Renal cortex interstitium (tissue), 15 donors: ENCODE measurements around the gene OBI1. TPM values are rescaled to one million over a fixed set of nuclear protein-coding genes. Genes with fewer than 3 reads are reported as not detected.

Experiments used
- DNase-seq, 11 donors: peaks; one replicate each; pipeline ENCODE4 v3.0.0-alpha.2; 2013; ENCODE audit warnings: low read depth in 9 of 11, low spot score in 4 of 11; ENCODE audit errors: extremely low read depth in 1 of 11
- long read RNA-seq, 16 experiments: transcript quantifications; one replicate each; lab custom pipeline, GENCODE V29; 2026
- polyA plus RNA-seq, 3 donors: library from polyadenylated mRNA; unstranded; fragments of 120-200 nt; gene quantifications; one replicate each; pipeline ENCODE4 v1.2.1, GENCODE V29; 2013; ENCODE audit not compliant: insufficient read length in 3 of 3

The OBI1 gene, protein sequence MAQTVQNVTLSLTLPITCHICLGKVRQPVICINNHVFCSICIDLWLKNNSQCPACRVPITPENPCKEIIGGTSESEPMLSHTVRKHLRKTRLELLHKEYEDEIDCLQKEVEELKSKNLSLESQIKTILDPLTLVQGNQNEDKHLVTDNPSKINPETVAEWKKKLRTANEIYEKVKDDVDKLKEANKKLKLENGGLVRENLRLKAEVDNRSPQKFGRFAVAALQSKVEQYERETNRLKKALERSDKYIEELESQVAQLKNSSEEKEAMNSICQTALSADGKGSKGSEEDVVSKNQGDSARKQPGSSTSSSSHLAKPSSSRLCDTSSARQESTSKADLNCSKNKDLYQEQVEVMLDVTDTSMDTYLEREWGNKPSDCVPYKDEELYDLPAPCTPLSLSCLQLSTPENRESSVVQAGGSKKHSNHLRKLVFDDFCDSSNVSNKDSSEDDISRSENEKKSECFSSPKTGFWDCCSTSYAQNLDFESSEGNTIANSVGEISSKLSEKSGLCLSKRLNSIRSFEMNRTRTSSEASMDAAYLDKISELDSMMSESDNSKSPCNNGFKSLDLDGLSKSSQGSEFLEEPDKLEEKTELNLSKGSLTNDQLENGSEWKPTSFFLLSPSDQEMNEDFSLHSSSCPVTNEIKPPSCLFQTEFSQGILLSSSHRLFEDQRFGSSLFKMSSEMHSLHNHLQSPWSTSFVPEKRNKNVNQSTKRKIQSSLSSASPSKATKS
- polyA plus RNA-seq: 10 to 100 TPM; 19.7 to 25.7 (median 22.9) TPM
- long read RNA-seq, donor 1, partial matches to known transcripts: 0 of 3 reads
- long read RNA-seq, donor 1, other reads (novel, unspliced or antisense): 0 of 3 reads
- long read RNA-seq, donor 2, partial matches to known transcripts: 0 of 3 reads
- long read RNA-seq, donor 2, other reads (novel, unspliced or antisense): 0 of 3 reads
- long read RNA-seq, donor 3, transcript RNF219-201 (6 exons, 3,529 nt): major isoform, 6 of 11 reads
- long read RNA-seq, donor 3, partial matches to known transcripts: 5 of 11 reads
- long read RNA-seq, donor 3, other reads (novel, unspliced or antisense): 0 of 11 reads
- long read RNA-seq, donor 4, partial matches to known transcripts: 0 of 4 reads
- long read RNA-seq, donor 4, other reads (novel, unspliced or antisense): 0 of 4 reads
- long read RNA-seq, donor 5: 0 reads
- long read RNA-seq, donor 6, transcript RNF219-201 (6 exons, 3,529 nt): major isoform, 5 of 5 reads
- long read RNA-seq, donor 6, partial matches to known transcripts: 0 of 5 reads
- long read RNA-seq, donor 6, other reads (novel, unspliced or antisense): 0 of 5 reads
- long read RNA-seq, donor 7, partial matches to known transcripts: 0 of 3 reads
- long read RNA-seq, donor 7, other reads (novel, unspliced or antisense): 0 of 3 reads
- long read RNA-seq, donor 8: 0 reads
- long read RNA-seq, donor 9, transcript RNF219-201 (6 exons, 3,529 nt): major isoform, 6 of 6 reads
- long read RNA-seq, donor 9, partial matches to known transcripts: 0 of 6 reads
- long read RNA-seq, donor 9, other reads (novel, unspliced or antisense): 0 of 6 reads
- long read RNA-seq, donor 10, transcript RNF219-201 (6 exons, 3,529 nt): major isoform, 9 of 16 reads
- long read RNA-seq, donor 10, partial matches to known transcripts: 7 of 16 reads
- long read RNA-seq, donor 10, other reads (novel, unspliced or antisense): 0 of 16 reads
- long read RNA-seq, donor 11, transcript RNF219-201 (6 exons, 3,529 nt): major isoform, 7 of 7 reads
- long read RNA-seq, donor 11, partial matches to known transcripts: 0 of 7 reads
- long read RNA-seq, donor 11, other reads (novel, unspliced or antisense): 0 of 7 reads
- long read RNA-seq, donor 12, partial matches to known transcripts: 0 of 3 reads
- long read RNA-seq, donor 12, other reads (novel, unspliced or antisense): 0 of 3 reads
- long read RNA-seq, donor 13: 0 reads
- long read RNA-seq, donor 14, transcript RNF219-201 (6 exons, 3,529 nt): major isoform, 5 of 5 reads
- long read RNA-seq, donor 14, partial matches to known transcripts: 0 of 5 reads
- long read RNA-seq, donor 14, other reads (novel, unspliced or antisense): 0 of 5 reads
- long read RNA-seq, donor 15, partial matches to known transcripts: 0 of 1 reads
- long read RNA-seq, donor 15, other reads (novel, unspliced or antisense): 0 of 1 reads
- long read RNA-seq, donor 16, transcript RNF219-201 (6 exons, 3,529 nt): major isoform, 18 of 27 reads
- long read RNA-seq, donor 16, partial matches to known transcripts: 9 of 27 reads
- long read RNA-seq, donor 16, other reads (novel, unspliced or antisense): 0 of 27 reads

DNA sequence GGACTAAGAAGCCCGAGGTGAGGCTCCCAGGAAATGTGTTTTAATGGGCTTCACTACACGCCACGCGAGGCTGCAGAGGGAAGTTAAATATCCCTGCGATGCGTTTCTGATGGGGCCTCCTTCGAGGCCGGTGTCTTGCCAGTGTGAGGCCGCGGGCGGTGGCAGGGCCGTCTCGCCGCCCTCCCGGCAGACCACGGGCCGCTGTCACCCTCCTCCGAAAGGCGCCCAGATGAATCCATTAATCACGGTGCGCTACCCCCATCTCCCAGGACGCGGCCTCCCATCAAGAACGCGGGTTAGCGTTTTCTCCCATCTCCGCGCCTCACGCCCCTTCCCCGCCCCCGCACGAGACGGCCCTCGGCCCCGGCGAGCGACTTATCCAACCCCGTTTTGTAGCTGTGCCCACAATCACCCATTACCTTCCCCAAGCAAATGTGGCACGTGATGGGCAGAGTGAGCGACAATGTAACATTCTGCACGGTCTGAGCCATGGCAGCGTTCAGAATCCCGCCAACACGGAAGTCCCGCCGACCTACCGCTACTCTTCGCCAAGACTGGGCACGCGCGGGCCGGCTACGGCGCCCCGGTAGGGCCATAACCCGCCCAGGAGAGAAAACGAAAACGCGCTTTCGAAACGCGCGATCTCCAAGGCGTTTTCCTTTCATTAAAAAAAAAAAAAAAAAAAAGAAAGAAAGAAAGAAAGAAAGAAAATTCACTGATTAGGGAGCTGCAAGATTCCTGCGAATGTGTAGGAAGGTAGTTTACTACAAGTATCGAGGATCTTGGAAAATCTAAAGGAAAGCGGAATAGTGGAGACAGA lies at the start of gene OBI1:
OBI1 (minus strand) TSS at position 526 of the 820 bp plus-strand sequence; CDS start at position 491, 35 bp downstream.
- DNase-seq: peak; percentile 75 to 91 (median 85)

DNA sequence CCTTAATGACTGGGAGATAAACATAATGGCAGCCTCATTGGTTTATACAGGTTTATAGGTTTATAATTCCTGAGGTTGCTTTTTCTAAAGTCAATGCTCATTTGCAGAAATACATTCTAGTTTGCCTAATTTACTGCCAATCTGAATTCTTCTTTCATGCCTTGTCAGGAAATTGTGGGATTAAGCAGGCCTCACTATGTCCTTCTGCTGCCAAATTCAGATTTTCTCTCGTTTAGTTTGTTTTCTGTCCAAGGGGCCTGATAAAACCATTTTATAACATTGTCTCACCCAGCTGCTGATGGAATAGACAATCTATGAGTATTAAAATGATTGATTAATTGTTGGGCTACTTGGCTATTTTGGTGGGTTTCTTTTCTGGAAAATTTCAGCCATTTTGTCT lies 42.4 kb upstream of the OBI1 start:
- no peak for DNase-seq

DNA sequence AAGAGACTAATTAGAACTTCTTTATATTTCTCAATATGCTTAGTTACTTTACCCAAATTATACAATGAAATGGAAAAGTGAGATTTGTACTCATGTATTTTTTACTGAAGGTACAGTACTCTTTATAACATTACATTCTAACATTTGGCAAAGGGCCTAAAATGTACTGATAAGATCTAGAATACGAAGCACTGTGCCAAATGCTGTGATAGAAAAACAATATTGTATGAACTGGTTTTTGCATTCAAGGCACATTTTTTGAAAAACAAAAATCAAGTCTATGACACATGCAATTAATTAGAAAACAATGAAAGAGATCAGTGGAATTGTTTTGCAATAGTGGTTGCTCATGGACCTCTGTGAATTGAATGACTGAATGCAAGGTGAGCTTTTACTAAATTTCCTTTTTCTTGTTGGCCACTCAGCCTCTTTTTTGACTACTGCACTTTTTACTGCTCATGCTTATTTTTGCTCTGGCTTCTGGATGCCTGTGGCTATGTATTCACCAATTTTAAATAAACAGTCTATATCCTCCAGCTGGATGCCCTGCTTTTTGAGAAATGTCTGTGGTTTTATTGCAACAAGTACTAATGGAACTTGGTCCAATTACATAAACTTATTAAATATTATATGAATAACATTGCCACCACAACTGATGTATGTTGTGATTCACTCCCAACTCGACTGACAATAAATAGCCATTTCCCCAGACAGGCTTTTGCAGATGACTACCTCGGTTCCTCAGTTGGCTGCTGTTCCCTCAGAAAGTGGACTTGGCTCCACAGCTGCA lies 41.4 kb upstream of the OBI1 start:
- DNase-seq: no peak

DNA sequence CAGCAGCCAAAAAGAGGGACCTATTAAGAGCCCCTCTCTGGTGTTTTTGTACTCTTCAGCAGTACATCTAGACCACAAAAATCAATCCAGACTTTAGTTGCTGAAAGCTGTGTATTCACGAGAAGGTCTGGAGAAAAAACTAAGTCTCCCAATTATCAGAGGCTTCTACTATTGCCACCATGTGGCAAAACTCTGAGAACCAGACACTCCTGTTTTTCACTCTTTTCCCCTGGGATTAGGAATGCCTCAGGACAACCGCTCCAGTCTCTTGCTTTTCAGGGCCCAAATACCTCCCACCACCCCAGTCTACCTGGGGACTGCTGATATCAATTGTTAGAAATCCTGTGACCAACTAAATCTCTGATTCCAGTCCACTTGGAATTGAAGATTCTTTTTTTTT lies 30.1 kb upstream of the OBI1 start:
- DNase-seq: no peak

DNA sequence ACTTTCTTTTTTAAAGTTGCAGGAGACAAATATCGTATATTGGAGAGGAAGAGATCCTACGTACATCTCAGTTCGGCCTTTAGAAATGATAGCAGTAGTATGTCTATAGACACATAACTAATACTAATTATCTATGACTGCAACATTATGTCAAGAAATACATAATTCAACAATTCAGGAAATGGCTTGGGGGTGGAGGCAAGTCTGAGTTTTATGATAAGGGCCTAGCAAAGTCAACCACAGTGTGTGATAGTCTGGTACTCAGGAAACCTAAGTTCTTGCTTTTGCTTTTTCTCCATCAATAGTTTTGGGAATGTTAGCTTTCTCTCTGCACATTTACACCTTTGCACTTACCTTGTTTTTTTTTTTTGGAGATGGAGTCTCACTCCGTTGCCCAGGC lies 27.5 kb upstream of the OBI1 start:
- DNase-seq: no peak

GRCh38 chr13:78680576-78681350 lies 21.8 kb upstream of the OBI1 start:
- no peak for DNase-seq

DNA sequence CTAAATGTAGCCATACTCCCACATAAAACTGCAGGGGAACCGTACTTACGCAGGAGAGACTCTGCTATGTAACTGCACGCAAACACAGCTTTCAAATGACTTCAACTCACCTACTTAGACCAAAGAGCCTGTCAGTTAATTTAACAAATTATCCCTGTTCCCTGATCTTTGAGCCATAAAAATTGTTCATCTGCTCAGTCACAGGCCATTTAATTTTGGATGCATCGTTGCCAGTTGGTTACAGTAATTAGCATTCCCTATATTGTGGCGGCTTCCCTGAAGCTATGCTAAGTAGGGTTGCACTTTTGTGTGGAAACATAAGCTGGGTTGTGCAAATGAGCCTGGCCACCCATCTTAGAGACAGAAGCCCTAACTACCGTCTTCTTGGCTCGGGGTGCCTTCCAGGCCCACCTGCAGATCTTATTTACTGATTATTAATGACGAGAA lies 21.2 kb upstream of the OBI1 start:
- peak in 1 of 11 donors; percentile 21 for DNase-seq

DNA sequence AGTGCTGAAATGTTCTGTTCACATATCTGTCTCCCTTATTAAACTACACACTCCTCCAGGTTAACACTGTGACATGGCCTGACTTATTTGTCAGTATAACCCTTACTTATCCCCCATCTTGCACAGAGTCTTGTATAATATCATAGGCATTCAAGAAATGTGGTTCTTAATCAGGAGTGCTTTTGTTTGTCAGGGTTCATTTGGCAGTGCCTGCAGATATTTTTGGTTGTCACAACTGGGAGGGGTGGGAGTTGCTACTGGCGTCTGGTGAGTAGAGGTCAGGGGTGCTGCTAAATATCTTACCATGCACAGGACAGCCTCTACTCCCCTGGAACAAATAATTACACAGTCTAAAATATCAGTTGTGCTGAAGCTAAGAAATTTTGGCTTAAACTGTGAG lies 20.4 kb upstream of the OBI1 start:
- DNase-seq: no peak

DNA sequence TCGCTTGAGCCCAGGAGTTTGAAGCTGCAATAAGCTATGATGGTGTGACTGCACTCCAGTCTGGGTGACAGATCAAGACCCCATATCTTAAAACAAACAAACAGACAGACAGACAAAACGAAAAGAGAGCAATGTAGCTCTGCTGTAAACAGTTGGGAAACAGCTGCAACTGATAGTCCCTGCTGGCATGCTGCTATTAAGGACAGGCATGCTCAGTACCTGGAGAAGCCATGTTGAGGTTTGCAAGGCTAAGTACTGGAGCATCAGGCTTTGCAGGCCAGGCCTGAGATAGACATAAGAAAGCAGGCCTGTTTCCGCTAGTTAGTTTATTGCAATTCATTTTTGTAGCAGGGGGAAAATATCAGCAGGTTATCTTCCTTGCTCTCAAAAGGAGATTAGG lies 16.2 kb upstream of the OBI1 start:
- no peak for DNase-seq

GRCh38 chr13:78674638-78675037 lies 15.7 kb upstream of the OBI1 start:
- DNase-seq: no peak

GRCh38 chr13:78662467-78662866 lies 3.5 kb upstream of the OBI1 start:
- no peak for DNase-seq

- DNase-seq: no peak
Measured at GRCh38 chr13:78660495-78660857, 1.5 kb upstream of the OBI1 start.

- DNase-seq: peak in 3 of 11 donors; percentile 7 to 28 (median 8)
Measured at GRCh38 chr13:78659732-78660494, 958 bp upstream of the OBI1 start.

GRCh38 chr13:78659450-78659730 lies 435 bp upstream of the OBI1 start:
- peak in 1 of 11 donors; percentile 13 for DNase-seq
